Forelimb muscle (tissue), 1 donor: Measurements from ENCODE around the gene PRSS57. TPM values are rescaled to one million over a fixed set of nuclear protein-coding genes. Genes with fewer than 3 reads are reported as not detected.

Experiments used
- DNase-seq: peaks from one replicate; pipeline ENCODE4 v3.0.0-alpha.2; 2013; ENCODE audit warnings: low read depth
- polyA plus RNA-seq: library from polyadenylated mRNA; unstranded; fragments of 120-200 nt; gene quantifications from one replicate; pipeline ENCODE4 v1.2.1, GENCODE V29; 2013; ENCODE audit not compliant: insufficient read length

PRSS57 gene
- polyA plus RNA-seq, 1 donor: 0.44 TPM

DNA sequence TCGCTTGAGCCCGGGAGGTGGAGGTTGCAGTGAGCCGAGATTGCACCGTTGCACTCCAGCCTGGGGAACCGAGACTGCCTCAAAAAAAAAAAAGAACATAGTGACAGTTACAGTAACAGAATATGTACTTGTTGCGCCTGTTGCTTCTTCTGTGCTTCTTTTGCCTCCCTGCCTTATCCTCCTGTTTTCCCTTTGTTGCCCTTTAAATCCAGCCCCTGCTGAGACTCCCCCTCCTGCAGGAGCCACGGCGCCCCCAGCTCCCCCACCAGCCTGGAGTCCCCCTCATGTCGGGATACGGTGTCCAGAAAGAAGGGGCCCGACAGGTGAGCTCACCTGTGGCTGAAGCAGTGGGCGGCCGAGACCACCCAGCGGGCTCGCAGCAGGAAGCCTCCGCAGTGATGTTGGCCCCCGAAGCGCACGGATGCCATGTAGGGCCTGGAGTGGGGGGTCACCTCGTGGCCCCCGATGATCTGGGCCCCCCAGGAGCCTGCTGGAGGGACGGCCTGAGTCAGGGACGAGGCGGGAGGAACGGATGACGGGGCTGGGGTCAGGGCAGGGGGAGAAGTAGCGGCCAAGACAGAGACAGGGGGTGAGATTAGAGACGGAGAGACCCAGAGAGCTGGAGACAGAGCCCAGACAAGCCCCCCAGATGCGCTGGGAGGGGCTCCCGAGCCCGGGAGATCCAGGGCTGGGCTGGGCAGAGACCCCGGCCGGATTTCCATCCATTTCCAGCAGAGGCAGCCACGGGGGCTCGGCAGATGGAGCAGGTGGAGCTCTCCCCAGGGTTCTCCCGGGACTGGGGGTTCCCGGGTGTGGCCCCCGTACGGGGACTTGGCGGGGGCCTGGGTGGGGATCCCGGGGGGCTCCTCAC, 536 bp downstream of the PRSS57 start:
- no peak for DNase-seq

GRCh38 chr19:690203-690602, 5.0 kb downstream of the PRSS57 start:
- DNase-seq: no peak

DNA sequence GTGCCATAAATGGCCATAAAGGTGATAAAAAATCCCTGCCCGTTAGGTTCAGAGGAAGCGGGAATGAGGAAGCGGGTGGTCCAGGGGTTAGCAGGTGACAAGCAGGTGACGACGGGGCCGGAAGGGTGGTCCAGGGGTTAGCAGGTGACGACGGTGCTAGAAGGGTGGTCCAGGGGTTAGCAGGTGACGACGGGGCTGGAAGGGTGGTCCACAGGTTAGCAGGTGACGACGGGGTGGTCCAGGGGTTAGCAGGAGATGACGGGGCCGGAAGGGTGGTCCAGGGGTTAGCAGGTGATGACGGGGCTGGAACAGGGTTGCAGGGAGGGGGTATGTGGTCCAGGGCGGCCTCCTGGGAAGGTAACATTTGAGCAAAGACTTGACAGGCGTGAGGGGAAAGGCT, 6.3 kb downstream of the PRSS57 start:
- no peak for DNase-seq

- no peak for DNase-seq
Observed at GRCh38 chr19:688214-688613, 7.0 kb downstream of the PRSS57 start.

DNA sequence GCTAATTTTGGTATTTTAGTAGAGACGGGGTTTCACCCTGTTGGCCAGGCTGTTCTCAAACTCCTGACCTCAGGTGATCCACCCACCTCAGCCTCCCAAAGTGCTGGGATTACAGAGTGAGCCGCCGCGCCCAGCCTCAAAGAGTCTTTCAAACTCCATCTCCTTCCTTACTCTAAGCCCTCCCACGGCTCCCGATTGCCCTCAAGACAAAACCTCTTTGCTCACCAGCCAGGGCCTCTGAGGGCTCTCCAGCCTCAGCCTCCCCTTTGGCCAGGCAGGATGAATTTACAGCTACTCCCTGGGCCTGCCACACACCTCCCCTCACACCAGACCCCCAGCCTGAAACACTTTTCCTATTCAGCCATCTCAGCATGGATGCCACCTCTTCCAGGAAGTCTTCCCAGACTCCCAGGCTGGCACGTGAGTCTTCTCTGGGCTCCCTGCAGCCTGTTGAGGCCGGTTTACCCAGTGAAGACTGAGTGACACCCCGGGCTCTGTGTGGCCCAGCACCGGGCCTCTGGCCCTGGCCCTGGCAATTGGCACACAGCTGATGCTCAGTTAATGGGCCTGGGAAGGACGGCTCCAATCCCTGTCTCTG, 7.6 kb downstream of the PRSS57 start:
- no peak for DNase-seq

GRCh38 chr19:686589-687297, 8.5 kb downstream of the PRSS57 start:
- no peak for DNase-seq

- no peak for DNase-seq
Observed at GRCh38 chr19:685454-685931, 9.8 kb downstream of the PRSS57 start.

GRCh38 chr19:682678-683320, 12.5 kb downstream of the PRSS57 start:
- no peak for DNase-seq

GRCh38 chr19:681029-682019, 13.9 kb downstream of the PRSS57 start:
- no peak for DNase-seq

DNA sequence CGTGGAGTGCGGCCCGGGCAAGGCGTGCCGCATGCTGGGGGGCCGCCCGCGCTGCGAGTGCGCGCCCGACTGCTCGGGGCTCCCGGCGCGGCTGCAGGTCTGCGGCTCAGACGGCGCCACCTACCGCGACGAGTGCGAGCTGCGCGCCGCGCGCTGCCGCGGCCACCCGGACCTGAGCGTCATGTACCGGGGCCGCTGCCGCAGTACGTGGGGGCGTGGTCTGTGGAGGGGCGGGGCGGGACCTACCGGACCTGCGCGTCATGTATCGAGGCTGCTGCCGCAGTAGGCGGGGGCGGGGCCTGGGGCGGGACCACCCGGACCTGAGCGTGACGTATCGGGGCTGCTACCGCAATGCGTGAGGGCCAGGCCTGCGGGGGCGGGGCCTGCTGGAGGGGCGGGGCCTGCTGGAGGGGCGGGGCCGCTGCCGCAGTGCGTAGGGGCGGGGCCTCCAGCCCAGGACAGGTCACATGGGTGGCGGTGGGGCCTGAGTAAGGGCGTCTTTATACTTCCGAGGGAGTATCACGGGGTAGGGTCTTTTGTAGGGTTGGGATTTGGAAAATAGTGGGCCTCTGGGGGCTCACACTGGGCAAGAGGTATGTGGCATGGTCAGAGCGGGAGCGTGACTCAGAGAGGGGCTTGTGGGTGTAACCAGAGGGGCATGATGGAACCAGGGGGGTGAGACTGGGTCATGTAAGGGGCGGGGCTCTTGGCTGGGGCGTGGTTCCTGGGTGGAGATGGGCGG, 14.8 kb downstream of the PRSS57 start:
- peak; percentile 77 for DNase-seq

GRCh38 chr19:679418-680286, 15.6 kb downstream of the PRSS57 start:
- no peak for DNase-seq

DNA sequence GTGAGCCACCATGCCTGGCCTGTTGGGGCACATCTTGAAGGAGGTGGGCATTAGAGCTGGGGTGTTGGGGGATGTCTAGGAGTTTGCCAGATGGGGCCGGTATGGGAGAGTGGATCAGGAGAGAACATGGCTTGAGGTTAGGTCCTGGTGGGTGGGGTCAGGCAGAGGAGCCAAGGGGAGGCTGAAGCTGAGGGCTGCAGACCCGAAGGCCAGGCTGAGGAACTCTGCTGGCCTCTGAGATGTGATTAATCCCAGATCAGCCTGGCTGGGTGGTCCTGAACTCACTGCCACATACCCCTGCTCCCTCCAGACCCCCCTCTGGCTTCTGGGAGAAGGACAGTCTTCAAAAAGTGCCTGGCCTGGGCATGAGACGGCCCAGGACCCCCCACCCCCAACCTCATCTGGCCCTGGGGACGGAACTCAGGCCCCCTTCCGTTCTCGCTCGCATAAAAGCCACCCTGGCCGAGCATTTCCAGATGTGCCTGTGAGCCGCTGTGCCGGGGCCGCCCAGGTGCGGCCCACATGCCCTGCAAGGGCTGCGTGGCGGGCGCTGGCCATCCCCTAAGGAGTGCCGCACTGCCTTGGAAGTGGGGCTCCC, 16.4 kb downstream of the PRSS57 start:
- DNase-seq: no peak

- DNase-seq: no peak
Observed at GRCh38 chr19:677601-678436, 17.4 kb downstream of the PRSS57 start.

DNA sequence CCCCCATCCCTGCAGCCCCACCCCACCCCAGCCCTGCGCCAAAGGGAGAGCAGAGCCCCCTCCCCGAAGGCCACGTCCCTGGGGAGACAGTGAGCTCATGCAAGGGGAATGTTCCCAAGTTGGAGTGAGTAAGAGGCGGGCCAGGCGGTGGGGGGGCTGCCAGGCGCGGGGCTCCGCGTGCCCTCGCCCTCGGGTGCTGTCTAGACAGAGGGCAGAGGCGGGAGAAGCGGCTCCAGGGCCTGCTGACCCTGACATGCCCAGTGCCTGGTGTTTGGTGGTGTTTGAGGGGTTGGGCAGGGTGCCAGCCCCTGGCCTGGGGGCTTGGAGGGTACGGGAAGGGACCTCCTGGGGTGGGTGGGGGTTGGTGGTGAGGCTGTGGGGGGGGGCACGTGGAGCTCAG, 18.1 kb downstream of the PRSS57 start:
- no peak for DNase-seq

- no peak for DNase-seq
Observed at GRCh38 chr19:676339-677105, 18.7 kb downstream of the PRSS57 start, which contains the start of gene FSTL3. TSS of gene FSTL3 (plus strand) at chr19:676392. CDS start at chr19:676424, 32 bp downstream.

DNA sequence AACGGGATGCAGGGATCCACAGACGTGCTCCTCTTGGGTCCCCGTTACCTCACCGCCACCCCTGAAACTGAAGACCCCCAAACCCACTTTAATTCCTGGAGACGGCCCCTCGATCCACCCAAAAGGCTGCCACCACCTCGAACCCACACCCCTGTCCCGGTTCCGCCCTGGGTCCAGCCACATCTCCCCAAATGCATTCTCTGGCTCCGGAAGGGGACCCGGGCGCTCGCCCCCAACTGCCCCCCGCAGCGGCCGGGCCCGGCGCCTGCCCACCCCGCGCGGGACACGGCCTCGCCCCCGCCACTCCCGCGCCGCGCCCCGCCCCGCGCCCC, 19.3 kb downstream of the PRSS57 start:
- DNase-seq: no peak
